Measurements from ENCODE around the gene APC2. TPM values are rescaled to one million over a fixed set of nuclear protein-coding genes. Genes with fewer than 3 reads are reported as not detected.

The APC2 gene
- total RNA-seq, 1 donor from 2014 or later, result under 0.01 TPM

GRCh38 chr19:1446713-1447481 lies 3.0 kb upstream of the APC2 start:
- no peak for DNase-seq (ENCODE audit: low read depth)
- Histone ChIP-seq H3K4me3 (ENCODE audit: low read depth, low read length) (no peak overlapping the region), H3K27me3 (ENCODE audit: control insufficient read depth, insufficient read depth, low read length) (peaks cover 43% of the 10 kb centered on the region), H3K36me3 (ENCODE audit: control insufficient read depth, insufficient read depth, low read length) (no peaks in the 10 kb centered on the region)
- no peak for TF ChIP-seq CTCF (IDR thresholded peaks at IDR 0.05; ENCODE audit: insufficient read depth, low read length, severe bottlenecking)
- no peak for FAIRE-seq

- FAIRE-seq (no peak), DNase-seq (ENCODE audit: low read depth) (no peak)
- TF ChIP-seq CTCF (IDR thresholded peaks at IDR 0.05; ENCODE audit: insufficient read depth, low read length, severe bottlenecking), result no peak
- Histone ChIP-seq H3K36me3 (ENCODE audit: control insufficient read depth, insufficient read depth, low read length) (no peaks in the 10 kb centered on the region), H3K4me3 (ENCODE audit: low read depth, low read length) (no peak overlapping the region), H3K27me3 (ENCODE audit: control insufficient read depth, insufficient read depth, low read length) (peaks cover 49% of the 10 kb centered on the region)
These were observed 2.4 kb upstream of the APC2 start for GRCh38 chr19:1447504-1447903.

- TF ChIP-seq CTCF (IDR thresholded peaks at IDR 0.05; ENCODE audit: insufficient read depth, low read length, severe bottlenecking), result no peak
- FAIRE-seq (no peak), DNase-seq (ENCODE audit: low read depth) (no peak)
- H3K27me3 ChIP-seq (ENCODE audit: control insufficient read depth, insufficient read depth, low read length), result peaks cover 53% of the 10 kb centered on the region
- H3K4me3 ChIP-seq (ENCODE audit: low read depth, low read length), result no peak overlapping the region
- H3K36me3 ChIP-seq (ENCODE audit: control insufficient read depth, insufficient read depth, low read length), result no peaks in the 10 kb centered on the region
These were observed 2.0 kb upstream of the APC2 start for GRCh38 chr19:1447944-1448343.

GRCh38 chr19:1450735-1451731 lies 1.1 kb downstream of the APC2 start:
- TF ChIP-seq CTCF (IDR thresholded peaks at IDR 0.05; ENCODE audit: insufficient read depth, low read length, severe bottlenecking), result no peak
- no peak overlapping the region for H3K4me3 ChIP-seq (ENCODE audit: low read depth, low read length)
- FAIRE-seq (peak; percentile 95), DNase-seq (ENCODE audit: low read depth) (no peak)
- H3K36me3 ChIP-seq (ENCODE audit: control insufficient read depth, insufficient read depth, low read length), result no peaks in the 10 kb centered on the region
- peaks cover 57% of the 10 kb centered on the region for H3K27me3 ChIP-seq (ENCODE audit: control insufficient read depth, insufficient read depth, low read length)

- TF ChIP-seq CTCF (IDR thresholded peaks at IDR 0.05; ENCODE audit: insufficient read depth, low read length, severe bottlenecking), result no peak
- Histone ChIP-seq H3K36me3 (ENCODE audit: control insufficient read depth, insufficient read depth, low read length) (no peaks in the 10 kb centered on the region), H3K27me3 (ENCODE audit: control insufficient read depth, insufficient read depth, low read length) (peaks cover 49% of the 10 kb centered on the region), H3K4me3 (ENCODE audit: low read depth, low read length) (no peak overlapping the region)
- no peak for FAIRE-seq
- DNase-seq (ENCODE audit: low read depth), result no peak
These were observed 2.2 kb downstream of the APC2 start for GRCh38 chr19:1451916-1452801.

Measured in bronchial epithelial cell (primary cell).